ENCODE data around the gene PGBD1. TPM values are rescaled to one million over a fixed set of nuclear protein-coding genes. Genes with fewer than 3 reads are reported as not detected.

Gene PGBD1
- total and polyA plus RNA-seq, 2 of the 13 experiments (the other 11 are each of a cell fraction or from before 2014, with no cell fraction given) = 3.6 to 6.9 TPM

DNA sequence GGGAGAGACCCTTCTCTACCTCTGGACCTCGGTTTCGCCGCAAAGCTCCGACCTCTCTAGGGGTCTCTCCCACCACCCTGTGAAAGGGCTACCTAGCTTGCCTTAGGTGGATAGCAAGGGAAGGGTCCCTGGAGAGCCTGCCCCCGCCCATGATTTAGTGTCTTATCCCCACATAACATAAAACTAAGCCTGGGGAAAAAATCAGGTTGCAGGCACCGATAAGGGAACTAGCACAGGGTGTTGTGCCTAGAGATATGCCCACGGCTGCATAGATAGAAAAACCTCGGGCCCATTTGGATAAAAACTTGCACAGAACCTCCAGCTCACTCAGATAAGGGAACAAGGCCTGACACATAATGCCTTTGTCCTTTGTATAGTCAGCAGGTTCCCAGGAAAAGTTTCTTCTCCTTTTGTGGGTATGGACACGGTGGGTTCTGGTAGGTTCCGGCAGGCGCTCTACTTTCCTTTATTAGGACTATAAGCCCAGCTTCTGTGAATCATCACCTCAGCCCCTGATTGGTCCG, 53.7 kb downstream of the PGBD1 start (continued):
- TF ChIP-seq YY1 (IDR thresholded peaks at IDR 0.05; ENCODE audit: insufficient read depth, insufficient replicate concordance, low read depth, low read length) (no peak), KLF11 (CRISPR knock-in tag; IDR thresholded peaks at IDR 0.05) (no peak), GTF2F1 (IDR thresholded peaks at IDR 0.05; ENCODE audit: low read length) (no peak), ZNF816 (CRISPR knock-in tag; IDR thresholded peaks at IDR 0.05; ENCODE audit: borderline replicate concordance) (no peak), KAT2B (IDR thresholded peaks at IDR 0.05; ENCODE audit: borderline replicate concordance, low read depth, low read length) (no peak), DR1 (CRISPR knock-in tag; IDR thresholded peaks at IDR 0.05) (no peak), ZNF501 (CRISPR knock-in tag; IDR thresholded peaks at IDR 0.05) (no peak), STAG1 (CRISPR knock-in tag; IDR thresholded peaks at IDR 0.05) (no peak), PHF5A (CRISPR knock-in tag; IDR thresholded peaks at IDR 0.05; ENCODE audit: low read depth, unreplicated experiment) (no peak), ZNF724P (CRISPR knock-in tag; IDR thresholded peaks at IDR 0.05; ENCODE audit: borderline replicate concordance) (no peak), ZNF713 (CRISPR knock-in tag; IDR thresholded peaks at IDR 0.05) (0 out of 2 replicates have a peak, but pooled peaks have one; percentile 12)
- TF ChIP-seq, protein P1, sequence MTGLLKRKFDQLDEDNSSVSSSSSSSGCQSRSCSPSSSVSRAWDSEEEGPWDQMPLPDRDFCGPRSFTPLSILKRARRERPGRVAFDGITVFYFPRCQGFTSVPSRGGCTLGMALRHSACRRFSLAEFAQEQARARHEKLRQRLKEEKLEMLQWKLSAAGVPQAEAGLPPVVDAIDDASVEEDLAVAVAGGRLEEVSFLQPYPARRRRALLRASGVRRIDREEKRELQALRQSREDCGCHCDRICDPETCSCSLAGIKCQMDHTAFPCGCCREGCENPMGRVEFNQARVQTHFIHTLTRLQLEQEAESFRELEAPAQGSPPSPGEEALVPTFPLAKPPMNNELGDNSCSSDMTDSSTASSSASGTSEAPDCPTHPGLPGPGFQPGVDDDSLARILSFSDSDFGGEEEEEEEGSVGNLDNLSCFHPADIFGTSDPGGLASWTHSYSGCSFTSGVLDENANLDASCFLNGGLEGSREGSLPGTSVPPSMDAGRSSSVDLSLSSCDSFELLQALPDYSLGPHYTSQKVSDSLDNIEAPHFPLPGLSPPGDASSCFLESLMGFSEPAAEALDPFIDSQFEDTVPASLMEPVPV (CRISPR knock-in tag; IDR thresholded peaks at IDR 0.05) = peak; percentile 2; the same call in 1 of the 2 replicates
- TF ChIP-seq, protein P2, sequence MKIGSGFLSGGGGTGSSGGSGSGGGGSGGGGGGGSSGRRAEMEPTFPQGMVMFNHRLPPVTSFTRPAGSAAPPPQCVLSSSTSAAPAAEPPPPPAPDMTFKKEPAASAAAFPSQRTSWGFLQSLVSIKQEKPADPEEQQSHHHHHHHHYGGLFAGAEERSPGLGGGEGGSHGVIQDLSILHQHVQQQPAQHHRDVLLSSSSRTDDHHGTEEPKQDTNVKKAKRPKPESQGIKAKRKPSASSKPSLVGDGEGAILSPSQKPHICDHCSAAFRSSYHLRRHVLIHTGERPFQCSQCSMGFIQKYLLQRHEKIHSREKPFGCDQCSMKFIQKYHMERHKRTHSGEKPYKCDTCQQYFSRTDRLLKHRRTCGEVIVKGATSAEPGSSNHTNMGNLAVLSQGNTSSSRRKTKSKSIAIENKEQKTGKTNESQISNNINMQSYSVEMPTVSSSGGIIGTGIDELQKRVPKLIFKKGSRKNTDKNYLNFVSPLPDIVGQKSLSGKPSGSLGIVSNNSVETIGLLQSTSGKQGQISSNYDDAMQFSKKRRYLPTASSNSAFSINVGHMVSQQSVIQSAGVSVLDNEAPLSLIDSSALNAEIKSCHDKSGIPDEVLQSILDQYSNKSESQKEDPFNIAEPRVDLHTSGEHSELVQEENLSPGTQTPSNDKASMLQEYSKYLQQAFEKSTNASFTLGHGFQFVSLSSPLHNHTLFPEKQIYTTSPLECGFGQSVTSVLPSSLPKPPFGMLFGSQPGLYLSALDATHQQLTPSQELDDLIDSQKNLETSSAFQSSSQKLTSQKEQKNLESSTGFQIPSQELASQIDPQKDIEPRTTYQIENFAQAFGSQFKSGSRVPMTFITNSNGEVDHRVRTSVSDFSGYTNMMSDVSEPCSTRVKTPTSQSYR (CRISPR knock-in tag; IDR thresholded peaks at IDR 0.05; ENCODE audit: borderline replicate concordance) = no peak
- TF ChIP-seq, protein P3, sequence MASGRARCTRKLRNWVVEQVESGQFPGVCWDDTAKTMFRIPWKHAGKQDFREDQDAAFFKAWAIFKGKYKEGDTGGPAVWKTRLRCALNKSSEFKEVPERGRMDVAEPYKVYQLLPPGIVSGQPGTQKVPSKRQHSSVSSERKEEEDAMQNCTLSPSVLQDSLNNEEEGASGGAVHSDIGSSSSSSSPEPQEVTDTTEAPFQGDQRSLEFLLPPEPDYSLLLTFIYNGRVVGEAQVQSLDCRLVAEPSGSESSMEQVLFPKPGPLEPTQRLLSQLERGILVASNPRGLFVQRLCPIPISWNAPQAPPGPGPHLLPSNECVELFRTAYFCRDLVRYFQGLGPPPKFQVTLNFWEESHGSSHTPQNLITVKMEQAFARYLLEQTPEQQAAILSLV (CRISPR knock-in tag; IDR thresholded peaks at IDR 0.05; ENCODE audit: borderline replicate concordance) = no peak
- TF ChIP-seq, protein P4, sequence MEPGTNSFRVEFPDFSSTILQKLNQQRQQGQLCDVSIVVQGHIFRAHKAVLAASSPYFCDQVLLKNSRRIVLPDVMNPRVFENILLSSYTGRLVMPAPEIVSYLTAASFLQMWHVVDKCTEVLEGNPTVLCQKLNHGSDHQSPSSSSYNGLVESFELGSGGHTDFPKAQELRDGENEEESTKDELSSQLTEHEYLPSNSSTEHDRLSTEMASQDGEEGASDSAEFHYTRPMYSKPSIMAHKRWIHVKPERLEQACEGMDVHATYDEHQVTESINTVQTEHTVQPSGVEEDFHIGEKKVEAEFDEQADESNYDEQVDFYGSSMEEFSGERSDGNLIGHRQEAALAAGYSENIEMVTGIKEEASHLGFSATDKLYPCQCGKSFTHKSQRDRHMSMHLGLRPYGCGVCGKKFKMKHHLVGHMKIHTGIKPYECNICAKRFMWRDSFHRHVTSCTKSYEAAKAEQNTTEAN (CRISPR knock-in tag; conservative IDR thresholded peaks at IDR 0.05) = 0 out of 2 replicates have a peak, but pooled peaks have one; percentile 14
- TF ChIP-seq, protein P5, sequence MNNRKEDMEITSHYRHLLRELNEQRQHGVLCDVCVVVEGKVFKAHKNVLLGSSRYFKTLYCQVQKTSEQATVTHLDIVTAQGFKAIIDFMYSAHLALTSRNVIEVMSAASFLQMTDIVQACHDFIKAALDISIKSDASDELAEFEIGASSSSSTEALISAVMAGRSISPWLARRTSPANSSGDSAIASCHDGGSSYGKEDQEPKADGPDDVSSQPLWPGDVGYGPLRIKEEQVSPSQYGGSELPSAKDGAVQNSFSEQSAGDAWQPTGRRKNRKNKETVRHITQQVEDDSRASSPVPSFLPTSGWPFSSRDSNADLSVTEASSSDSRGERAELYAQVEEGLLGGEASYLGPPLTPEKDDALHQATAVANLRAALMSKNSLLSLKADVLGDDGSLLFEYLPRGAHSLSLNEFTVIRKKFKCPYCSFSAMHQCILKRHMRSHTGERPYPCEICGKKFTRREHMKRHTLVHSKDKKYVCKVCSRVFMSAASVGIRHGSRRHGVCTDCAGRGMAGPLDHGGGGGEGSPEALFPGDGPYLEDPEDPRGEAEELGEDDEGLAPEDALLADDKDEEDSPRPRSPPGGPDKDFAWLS (CRISPR knock-in tag; IDR thresholded peaks at IDR 0.05; ENCODE audit: borderline replicate concordance) = no peak
- TF ChIP-seq, protein P6, sequence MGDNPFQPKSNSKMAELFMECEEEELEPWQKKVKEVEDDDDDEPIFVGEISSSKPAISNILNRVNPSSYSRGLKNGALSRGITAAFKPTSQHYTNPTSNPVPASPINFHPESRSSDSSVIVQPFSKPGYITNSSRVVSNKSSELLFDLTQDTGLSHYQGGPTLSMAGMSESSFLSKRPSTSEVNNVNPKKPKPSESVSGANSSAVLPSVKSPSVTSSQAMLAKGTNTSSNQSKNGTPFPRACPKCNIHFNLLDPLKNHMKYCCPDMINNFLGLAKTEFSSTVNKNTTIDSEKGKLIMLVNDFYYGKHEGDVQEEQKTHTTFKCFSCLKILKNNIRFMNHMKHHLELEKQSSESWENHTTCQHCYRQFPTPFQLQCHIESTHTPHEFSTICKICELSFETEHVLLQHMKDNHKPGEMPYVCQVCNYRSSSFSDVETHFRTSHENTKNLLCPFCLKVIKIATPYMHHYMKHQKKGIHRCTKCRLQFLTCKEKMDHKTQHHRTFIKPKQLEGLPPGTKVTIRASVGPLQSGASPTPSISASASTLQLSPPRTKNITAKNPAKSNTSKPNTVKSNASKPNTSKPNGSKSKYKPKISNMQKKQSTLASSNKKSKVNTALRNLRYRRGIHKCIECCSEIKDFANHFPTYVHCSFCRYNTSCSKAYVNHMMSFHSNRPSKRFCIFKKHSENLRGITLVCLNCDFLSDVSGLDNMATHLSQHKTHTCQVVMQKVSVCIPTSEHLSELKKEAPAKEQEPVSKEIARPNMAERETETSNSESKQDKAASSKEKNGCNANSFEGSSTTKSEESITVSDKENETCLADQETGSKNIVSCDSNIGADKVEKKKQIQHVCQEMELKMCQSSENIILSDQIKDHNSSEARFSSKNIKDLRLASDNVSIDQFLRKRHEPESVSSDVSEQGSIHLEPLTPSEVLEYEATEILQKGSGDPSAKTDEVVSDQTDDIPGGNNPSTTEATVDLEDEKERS (CRISPR knock-in tag; IDR thresholded peaks at IDR 0.05) = no peak

All from HepG2 (cell line).